ENCODE measurements around the gene HDAC4.

HDAC4 gene

DNA sequence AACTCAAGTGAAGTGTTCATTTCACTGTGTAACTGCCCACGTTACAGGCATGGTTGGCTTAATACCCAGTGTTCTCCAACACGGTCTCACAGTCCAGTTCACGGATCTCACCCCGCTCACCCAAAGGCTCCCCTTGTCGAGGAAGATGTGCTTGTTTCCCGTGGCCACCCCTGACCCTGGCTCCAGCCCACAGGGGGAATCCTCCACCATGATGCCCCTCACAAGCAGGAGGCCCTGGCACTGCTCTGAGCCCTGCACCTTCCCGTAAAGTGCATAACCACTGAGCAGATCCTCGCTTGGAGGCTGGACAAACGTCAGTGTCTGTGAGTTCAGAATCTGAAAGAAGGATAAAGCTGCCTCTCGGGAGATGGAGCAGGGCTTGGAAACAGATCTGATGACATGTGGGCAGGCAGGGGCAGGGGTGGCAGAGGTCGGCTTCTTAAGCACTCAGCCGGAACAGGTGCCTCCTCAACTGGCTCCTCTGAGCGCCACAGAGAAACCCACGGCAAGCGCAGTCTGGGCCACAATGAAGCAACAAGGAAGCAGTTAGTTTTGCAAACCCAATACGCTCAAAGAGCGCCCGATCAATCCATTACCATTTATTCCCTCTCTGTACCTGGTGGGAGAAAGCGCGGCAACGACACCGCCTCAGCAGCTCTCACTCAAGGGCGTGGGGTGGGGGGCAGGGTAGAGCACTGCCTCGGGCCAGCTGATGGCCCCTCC lies 17.6 kb downstream of the HDAC4 start:
- DNase-seq, result no peak

GRCh38 chr2:239382384-239382880 lies 18.4 kb downstream of the HDAC4 start:
- no peak for DNase-seq

GRCh38 chr2:239381709-239382134 lies 19.1 kb downstream of the HDAC4 start:
- DNase-seq, result no peak

DNA sequence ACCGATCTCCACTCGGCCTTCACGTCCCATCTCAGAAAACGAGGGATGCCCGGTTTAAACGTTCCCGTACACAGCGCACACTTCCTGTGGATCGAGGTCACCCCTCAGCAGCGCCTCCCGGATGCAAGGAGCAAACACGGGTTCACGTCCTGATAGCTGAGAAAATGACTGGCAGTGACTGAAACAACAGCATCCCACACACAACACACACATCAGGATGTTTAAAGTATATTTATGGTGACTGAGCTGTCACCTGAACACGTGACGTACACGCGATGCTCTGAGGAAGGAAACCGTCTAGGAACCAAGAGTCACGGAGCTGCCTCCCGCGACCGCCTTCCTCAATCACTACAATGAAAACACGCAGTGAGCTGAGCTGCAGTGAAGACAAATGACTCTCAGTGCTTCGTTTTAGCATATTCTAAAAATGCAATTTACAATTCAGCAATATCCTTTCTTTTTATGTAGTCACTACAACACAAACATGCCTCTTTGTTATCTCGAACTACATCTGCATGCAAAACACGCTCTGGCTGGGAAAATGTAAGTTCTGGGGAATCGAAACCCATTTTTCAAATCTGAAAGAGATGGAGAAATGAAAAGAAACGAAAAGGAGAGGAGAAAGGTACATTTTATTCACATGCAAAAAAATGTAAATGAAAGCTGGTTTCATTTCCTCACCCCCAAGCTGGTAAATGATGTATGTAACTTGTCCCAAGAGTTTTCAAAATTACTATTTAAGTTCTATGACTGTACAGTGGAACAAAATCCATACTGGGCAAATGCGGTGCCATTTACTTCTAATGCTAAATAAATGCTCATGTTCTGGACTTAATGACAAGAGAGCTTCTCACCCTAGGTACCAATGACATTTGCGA lies 19.8 kb downstream of the HDAC4 start:
- DNase-seq, result no peak

GRCh38 chr2:239379641-239380170 lies 21.1 kb downstream of the HDAC4 start:
- DNase-seq, result no peak

DNA sequence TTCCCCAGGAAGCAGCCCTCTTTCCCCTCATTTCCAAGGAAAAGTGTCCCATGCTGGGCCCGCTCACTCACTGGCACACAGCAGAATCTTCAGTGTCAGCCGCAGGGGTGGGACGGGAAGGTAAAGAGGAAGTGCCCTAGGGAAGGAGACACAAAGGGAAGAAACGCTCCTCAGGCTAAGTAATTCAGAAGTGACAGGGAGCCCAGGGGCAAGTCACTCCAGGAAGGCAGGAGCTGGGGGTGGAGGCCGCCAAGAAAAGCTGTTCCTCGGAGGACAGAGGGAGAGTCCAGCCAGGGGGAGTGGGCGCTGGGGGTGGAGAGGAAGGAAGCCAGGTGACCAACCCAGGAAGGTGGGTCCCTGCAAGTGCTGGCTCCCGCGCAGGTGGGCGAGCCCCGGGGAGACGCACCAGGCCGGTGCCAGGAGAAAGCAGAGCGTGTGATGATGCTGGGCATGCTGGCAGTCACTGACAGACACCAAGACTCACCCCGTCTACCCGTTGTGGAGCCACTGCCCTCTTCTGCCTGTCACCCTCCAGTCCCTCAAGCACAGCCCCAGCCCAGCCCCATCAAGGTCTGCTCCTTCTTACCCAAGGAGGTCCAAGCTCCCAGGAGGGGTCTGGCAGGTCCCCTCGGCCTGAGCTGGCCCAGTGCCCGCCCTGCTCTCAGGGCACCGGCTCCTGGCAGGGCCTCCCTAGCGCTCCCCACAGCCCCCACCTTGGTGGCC lies 21.7 kb downstream of the HDAC4 start:
- no peak for DNase-seq

- DNase-seq, result no peak
Observed at GRCh38 chr2:239378021-239378917, 22.6 kb downstream of the HDAC4 start.

- no peak for DNase-seq
Observed at GRCh38 chr2:239377591-239377990, 23.2 kb downstream of the HDAC4 start.

- DNase-seq, result no peak
Observed at GRCh38 chr2:239376942-239377531, 23.8 kb downstream of the HDAC4 start.

- DNase-seq, result no peak
Observed at GRCh38 chr2:239376351-239376750, 24.5 kb downstream of the HDAC4 start.

- no peak for DNase-seq
Observed at GRCh38 chr2:239375278-239376061, 25.4 kb downstream of the HDAC4 start.

- DNase-seq, result no peak
Observed at GRCh38 chr2:239374896-239375277, 25.9 kb downstream of the HDAC4 start.

GRCh38 chr2:239372835-239373234 lies 28.0 kb downstream of the HDAC4 start:
- no peak for DNase-seq

DNA sequence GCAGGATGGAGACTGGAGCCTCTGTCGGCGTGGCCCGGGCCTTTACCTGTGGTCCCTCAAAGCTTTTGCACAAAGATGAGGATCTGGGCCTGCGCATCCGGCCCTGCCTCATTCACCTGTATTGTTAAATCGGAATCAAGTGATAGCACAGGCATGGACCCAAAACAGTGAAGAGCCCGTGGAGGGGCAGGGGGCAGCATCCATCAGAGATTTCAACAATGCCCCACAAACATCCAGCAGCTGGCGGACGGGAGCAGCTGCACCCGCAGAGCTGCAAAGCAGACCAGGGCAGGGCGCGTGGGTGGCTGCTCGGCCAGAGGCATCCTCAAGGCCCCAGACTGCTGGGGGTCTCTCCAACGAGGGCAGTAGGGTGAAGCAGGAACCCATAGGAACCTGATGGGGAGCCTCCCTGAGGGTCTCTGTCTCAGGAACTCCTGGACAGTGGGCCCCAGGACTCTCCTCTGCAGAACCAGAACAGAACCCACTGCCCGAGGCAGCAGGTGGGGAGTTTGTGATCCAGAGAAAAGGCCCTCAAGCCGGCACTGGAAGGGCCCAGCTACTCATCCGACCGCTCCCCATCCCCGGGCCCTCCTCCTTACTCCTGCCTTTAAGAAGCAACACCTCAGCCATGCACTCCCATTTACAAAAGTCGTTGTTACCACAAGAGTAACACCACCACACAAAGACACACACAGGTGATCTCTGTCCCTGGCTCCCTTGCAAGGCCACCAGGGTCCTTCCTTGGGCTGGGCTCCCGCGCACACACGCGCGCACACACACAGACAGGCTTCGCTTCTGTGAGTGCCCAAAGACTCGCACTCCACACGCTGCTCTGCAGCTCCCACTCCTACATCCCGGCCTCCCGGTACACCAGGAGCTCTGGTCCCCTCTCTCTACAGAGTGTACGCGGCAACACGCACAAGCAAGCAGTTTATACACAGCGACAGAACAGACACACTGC lies 28.8 kb downstream of the HDAC4 start:
- no peak for DNase-seq

- DNase-seq, result no peak
Observed at GRCh38 chr2:239370876-239371725, 29.7 kb downstream of the HDAC4 start.

- DNase-seq, result no peak
Observed at GRCh38 chr2:239370403-239370802, 30.4 kb downstream of the HDAC4 start.

DNA sequence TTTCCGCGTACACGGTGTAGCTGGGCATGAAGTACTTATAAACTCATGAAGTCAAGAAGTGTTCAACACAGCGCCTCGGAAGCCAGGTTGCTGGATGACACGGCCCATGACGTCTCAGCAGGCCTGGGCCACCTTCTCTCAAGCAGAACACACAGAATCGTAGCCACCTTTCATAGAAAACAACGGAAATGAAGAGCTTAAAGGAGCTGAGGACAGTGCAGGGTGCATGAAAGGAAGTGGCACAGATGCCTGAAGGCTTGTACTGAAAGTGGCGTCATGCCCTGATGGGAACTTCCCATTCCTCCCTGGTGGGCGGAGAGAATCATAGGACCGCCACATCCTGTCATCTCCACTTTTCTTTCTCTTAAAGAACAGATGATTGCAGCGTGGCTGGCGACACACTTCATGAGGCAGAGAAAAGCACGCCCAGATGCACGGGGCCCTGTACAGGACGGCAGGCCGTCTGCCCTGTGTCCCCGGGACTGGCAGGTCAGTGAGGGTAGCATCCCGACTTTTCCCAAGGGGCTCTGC lies 31.1 kb downstream of the HDAC4 start:
- DNase-seq, result peak in 1 of 3 experiments; percentile 38

GRCh38 chr2:239368906-239369552 lies 31.8 kb downstream of the HDAC4 start:
- DNase-seq, result peak in 2 of 3 experiments; percentile 15 to 38

All from NCI-H1417 (cell line).